GM19395 (cell line): ENCODE measurements around the gene GEMIN8.

Source experiments
- ATAC-seq: cut with Tn5 transposase; IDR thresholded peaks from one replicate; pipeline ENCODE4 v1.9.1; 2021; ENCODE audit warnings: mild to moderate bottlenecking, moderate library complexity; ENCODE audit not compliant: unreplicated experiment

The GEMIN8 gene, protein sequence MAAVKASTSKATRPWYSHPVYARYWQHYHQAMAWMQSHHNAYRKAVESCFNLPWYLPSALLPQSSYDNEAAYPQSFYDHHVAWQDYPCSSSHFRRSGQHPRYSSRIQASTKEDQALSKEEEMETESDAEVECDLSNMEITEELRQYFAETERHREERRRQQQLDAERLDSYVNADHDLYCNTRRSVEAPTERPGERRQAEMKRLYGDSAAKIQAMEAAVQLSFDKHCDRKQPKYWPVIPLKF

GRCh38 chrX:14029425-14030173 is at the start of gene GEMIN8:
GEMIN8 (minus strand) TSS chrX:14029892; CDS start chrX:14021478, 8,414 bp downstream.
- peak; percentile 88 for ATAC-seq

DNA sequence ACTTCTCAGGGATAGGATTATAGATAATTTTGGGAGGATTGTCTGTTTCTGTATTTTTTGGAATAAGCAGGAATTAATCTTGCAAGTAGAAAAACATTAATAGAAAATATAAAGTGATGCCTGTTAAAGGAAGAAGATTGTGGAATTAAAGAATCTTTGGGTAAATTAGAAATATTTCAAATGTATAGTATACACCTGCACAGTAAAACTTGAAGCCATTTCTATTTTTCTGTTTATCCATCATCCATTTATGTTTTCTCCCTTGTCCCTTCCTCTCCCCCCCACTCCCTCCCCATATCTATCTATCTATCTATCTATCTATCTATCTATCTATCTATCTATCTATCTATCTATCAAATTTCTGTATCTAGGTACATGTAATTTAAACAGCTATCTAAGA is 46.9 kb upstream of the GEMIN8 start:
- no peak for ATAC-seq

GRCh38 chrX:14073556-14073955 is 43.9 kb upstream of the GEMIN8 start:
- ATAC-seq: no peak

GRCh38 chrX:14073071-14073470 is 43.4 kb upstream of the GEMIN8 start:
- ATAC-seq: no peak

DNA sequence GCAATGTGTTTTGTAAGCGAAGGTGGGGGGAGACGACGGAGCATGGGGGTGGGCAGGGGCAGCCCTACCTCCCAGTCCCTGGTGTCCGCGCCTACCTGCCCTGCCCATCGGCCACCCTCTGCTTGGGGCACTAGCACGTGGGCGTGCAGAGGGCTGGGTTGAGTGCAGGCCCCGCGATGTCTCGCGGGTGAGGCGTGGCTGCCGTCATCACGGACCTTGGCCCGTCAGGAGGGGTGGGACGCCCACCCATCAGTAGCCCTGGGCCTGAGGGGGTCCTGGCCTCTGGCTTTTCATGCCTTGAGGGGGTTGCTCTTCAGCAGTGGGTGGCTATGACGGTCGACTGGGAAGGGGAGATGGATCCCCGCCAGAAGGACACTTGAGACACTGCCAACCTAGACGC is 36.1 kb upstream of the GEMIN8 start:
- ATAC-seq: no peak

DNA sequence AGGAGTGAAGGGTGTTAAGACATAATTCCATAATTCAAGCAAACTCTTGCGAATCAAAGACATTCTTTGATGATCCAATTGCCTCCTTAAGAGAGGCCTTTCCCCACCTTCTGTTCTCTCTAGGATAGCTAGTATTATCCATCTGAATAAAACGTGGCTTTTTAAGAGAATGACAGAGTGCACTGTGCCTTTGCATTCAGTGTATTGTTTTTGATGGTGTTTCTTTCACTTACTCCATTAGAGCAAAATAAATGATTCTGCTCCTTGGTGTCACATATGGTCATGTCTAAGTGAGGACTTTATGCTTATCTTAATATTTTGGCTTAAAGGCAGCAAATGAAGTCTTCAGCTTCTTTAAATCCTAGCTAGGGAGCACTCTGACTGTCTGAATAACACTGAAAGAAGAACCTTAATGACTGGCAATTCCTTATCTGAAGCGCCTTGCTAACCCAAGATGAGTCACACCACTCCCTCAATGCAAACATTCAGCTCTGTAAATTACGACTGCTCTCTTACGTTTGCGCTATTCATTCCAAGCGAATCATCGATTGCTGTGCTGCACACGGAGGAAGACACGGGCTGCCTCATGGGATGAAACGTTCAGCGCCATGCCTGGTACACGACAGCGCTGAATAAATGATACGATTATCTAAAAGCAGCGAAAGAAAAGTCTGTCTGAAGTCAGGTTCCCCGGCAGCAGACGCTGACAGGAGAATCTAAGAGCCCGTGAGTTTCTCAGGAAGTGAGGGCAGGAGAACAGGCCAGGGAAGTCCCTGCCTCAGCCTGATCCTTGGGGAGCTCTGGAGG is 35.1 kb upstream of the GEMIN8 start:
- ATAC-seq: no peak

- ATAC-seq: no peak
These were observed 32.8 kb upstream of the GEMIN8 start for GRCh38 chrX:14062524-14062923.

DNA sequence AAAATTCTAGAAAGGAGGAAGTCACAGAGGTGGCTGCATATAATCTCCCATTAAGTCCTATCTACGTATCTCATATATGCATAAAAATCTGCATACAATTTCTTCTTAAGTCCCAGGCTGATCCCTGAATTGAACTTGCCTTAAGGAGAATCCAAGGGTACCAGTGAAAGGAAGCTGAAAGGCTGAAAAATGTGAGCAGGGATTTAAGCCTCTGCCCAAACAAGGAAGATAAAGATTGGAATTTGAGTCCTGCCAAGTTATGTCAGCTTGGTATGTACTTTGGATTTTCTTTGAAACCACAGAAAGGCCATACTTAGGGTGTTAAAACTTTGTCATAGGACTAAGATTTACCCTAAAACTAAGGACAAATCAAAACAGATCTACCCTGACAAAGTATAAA is 26.5 kb upstream of the GEMIN8 start:
- no peak for ATAC-seq

- ATAC-seq: no peak
These were observed 21.7 kb upstream of the GEMIN8 start for GRCh38 chrX:14051416-14051815.

DNA sequence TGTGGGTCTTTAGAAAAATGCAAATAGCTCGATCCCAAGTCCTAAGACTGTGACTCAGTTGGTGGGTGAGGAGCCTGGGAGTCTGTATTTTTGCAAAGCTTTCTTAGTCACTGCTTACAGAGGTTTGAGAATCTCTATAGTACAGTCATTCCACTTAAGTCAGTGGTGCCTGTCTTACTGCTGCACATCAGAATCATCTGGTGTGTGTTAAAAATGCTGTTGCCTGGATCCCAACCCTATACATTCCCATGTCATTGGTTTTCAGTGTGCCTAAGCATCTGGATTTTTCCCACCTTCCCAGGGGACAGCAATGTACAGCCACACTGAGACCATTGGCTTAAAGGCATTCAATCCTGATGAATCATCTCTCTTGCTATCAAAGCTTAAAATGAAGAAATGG is 21.0 kb upstream of the GEMIN8 start:
- no peak for ATAC-seq

- ATAC-seq: no peak
These were observed 13.5 kb upstream of the GEMIN8 start for GRCh38 chrX:14043209-14043608.

GRCh38 chrX:14039344-14039743 is 9.7 kb upstream of the GEMIN8 start:
- ATAC-seq: peak; percentile 93

DNA sequence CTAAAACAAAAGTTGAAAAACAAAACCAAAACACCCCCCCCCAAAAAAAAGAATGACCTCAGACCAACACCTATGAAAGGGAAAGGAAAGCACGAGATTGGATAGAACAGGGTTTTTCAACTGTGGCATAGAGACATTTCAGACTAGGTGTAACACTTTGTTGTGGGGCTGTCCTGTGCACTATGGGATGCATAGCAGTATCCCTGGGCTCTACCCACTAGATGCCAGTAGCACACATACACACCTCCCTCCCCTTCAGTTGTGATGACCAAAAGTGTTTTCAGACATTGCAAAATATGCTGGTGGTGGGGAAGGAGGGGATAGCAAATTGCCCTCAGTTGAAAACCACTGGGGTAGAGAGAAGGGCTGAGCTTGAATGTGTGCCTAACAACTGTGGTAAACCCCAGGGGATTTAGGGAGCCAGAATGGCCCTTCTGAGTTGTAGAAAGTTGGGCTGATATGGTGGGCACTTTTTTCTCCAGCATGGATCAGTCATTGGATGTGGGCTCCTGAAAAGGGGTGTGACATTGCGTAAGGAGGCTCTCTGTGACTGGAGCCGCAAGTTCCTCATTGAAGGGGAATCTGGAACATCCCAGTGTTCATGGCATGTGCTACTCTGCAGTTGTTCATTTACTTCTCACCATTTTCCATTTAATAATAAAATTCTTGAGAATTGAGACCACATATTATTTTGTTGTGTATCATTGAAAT is 8.8 kb upstream of the GEMIN8 start:
- ATAC-seq: no peak

GRCh38 chrX:14032406-14032805 is 2.7 kb upstream of the GEMIN8 start:
- ATAC-seq: no peak

DNA sequence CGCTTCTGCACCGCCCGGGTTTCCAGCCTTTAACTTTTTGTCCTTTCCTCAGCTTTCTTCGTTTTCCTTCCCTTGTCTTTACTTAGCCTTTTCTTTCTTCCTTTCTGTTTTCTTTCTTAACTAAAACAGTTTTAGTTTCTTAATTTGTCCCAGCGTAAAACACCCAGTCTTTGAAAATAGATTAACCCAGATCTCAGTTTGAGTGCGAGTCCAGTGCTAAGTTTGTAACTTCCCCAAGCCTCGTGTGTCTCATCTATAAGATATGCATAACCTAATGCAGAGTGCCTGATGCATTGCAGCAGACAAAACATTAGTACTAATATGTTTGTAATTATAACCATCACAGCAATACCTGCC is 460 bp upstream of the GEMIN8 start:
- peak; percentile 19 for ATAC-seq

DNA sequence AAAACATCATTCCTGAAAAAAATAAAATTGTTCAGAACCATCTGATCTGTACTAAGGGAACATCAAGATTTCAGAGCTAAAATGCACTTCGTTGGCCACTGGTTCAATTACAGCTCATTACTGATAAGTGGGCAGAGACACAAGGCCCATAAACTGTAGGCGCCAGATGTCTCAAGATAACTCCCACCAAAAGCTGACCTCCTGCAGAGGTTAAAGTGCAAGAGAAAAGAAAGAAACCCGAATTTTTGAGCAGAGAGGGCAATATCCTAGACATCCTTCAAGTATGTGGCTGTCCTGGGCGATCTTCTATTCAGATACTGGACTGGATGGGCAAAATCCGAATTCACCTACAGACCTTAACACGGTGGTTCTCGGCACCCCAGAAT is 660 bp downstream of the GEMIN8 start:
- no peak for ATAC-seq

- no peak for ATAC-seq
These were observed 1.2 kb downstream of the GEMIN8 start for GRCh38 chrX:14028473-14028872.

GRCh38 chrX:14027511-14028019 is 2.1 kb downstream of the GEMIN8 start:
- ATAC-seq: peak; percentile 44

DNA sequence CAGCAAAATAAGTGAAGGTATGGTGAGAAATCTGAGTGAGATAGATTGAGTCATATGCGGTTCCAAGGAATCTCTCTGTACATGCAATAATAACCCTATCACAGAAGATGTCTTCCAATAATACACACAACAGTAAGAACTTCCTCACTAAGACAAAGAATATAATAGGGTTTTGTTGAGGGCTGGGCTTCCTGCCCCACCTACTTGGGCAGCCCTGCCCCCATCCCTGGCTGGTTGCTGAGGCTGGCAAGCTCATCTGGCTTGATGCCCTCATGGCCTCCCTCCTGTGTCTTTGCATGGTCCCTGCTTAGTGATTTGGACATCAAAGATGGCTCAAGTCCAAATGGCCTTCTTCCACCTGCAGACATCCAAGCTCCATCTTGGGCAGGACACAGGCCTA is 2.7 kb downstream of the GEMIN8 start:
- ATAC-seq: no peak

DNA sequence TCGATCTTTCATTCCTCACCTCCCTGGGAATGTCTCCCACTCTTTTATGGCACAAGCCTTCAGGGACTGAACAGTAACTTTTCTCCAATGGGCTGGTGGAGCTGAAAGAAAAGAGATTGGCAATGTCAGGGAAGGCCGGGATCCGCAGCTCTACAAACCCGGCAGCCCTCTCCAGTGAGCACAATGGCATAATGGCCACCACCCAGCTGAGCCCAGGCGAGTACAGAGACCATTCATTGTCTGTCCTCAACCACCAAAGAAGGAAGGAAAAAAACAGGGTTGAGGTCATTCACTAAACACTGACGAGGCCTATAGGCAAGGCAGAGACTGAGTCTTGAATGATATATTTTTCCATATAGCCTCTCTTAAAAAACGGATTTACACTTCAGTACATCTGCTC is 3.6 kb downstream of the GEMIN8 start:
- ATAC-seq: no peak

DNA sequence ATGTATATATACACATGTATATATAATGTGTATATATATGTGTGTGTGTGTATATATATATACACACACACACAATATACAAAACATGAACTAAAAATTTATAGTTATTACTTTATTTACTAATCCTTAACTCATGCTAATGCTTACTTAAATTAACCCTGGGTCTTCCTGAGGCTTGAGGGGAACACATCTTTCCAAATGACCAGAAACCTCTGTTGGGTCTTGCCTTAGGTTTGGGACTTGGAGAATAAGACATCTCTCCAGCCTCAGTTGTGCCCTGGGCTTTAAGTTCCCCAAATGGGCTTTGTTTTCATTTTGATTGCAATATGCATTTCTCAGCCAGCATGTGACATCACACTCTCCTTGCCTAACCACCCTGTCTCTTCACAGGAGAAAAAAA is 7.7 kb downstream of the GEMIN8 start:
- no peak for ATAC-seq
